ENCODE measurements around the gene NRSN2.

GRCh38 chr20:358891-359555 is 12.1 kb downstream of the NRSN2 start:
- no peak for TF ChIP-seq CTCF (conservative IDR thresholded peaks at IDR 0.05)
- no peak for TF ChIP-seq ZFX (IDR thresholded peaks at IDR 0.05)

Measured in C4-2B (cell line).